EH (cell line): ENCODE measurements around the gene TACC2.
"Not testable (repeated sequence)": the region's sequence is repeated elsewhere in the genome, so short reads cannot be mapped to it uniquely, and the experiment has no call there.

Experiments
- DNase-seq: peaks from one replicate; pipeline ENCODE4 v3.0.0-alpha.2; 2015; ENCODE audit warnings: low read depth

Gene TACC2

GRCh38 chr10:122057841-122058413 is 69.0 kb downstream of the TACC2 start:
- no peak for DNase-seq

DNA sequence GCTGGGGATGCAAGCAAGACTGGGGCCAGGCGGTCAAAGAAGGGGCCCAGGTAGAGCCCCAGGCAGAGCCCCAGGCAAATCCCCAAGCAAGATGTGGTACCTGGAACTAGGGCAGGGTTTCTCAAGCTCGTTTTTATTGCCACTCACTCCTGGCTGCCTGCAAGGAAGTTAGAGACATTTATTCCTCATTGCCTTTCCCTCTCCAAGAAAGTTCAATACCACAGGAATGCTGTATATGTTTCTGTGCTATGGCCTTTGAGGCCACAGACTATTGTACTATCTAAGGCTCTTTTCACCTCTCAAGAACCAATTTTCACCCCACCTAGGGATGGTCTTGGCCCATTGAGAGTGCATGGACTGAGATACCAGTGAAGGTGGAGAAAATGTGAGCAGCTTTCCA is 71.3 kb downstream of the TACC2 start:
- peak; percentile 49 for DNase-seq

GRCh38 chr10:122062831-122063674 is 74.1 kb downstream of the TACC2 start:
- peak; percentile 80 for DNase-seq

DNA sequence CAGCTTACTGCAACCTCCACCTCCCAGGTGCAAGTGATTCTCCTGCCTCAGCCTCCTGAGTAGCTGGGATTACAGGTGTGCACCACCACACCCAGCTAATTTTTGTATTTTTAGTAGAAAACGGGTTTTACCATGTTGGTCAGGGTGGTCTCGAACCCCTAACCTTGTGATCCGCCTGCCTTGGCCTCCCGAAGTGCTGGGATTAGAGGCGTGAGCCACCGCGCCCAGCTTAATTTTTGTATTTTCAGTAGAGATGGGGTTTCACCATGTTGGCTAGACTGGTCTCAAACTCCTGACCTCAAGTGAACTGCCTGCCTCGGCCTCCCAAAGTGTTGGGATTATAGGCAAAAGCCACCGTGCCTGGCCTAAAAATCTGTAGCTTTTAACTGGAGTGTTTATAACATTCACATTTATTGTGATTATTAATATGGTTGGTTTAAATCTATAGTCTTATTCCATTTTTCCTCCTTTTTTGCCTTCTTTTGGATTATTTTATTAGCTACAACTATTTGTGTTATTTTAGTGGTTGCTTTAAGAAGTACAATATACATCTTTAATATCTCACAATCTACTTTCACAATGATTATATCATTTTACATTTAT is 77.5 kb downstream of the TACC2 start:
- DNase-seq, result not testable (repeated sequence)

- DNase-seq, result no peak
These were observed 79.9 kb downstream of the TACC2 start for GRCh38 chr10:122068844-122069243.

DNA sequence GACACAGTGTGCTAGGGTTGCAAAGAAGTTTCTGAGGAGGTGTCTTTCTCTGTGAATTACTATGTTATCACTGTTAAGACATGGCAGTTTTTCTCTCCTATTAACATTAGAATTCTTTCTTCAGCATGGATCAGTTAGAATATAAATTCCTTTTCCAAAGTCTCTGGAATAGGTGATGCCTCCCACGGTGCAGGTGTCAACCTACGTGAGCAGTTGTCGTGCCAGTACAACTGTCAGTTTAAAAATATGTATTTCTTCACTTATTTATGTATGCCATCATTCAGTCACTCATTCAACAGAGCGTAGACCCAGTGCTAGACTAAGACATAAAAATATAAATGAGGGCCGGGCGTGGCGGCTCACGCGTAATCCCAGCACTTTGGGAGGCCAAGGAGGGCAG is 83.5 kb downstream of the TACC2 start:
- no peak for DNase-seq

GRCh38 chr10:122073508-122073907 is 84.5 kb downstream of the TACC2 start:
- no peak for DNase-seq

DNA sequence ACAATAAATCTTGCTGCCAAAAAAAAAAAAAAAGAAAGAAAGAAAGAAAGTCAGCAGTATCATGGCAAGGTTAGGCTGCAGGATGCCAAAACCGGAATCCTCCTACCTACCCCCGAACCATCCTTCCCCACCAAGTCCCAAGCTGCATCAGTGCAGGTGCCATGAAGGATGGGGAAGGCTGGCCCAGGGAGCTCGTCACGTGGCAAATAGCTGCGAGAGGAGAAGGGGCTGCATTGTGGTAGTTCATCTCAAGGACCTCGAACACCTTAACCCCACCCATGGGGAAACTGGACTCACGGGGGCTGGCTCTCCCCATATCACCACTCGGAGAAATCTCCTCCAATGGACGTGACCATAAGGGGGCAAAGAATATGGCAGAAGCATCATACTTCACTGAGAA is 86.2 kb downstream of the TACC2 start:
- no peak for DNase-seq

GRCh38 chr10:122075876-122076275 is 86.9 kb downstream of the TACC2 start:
- DNase-seq, result not testable (repeated sequence)

DNA sequence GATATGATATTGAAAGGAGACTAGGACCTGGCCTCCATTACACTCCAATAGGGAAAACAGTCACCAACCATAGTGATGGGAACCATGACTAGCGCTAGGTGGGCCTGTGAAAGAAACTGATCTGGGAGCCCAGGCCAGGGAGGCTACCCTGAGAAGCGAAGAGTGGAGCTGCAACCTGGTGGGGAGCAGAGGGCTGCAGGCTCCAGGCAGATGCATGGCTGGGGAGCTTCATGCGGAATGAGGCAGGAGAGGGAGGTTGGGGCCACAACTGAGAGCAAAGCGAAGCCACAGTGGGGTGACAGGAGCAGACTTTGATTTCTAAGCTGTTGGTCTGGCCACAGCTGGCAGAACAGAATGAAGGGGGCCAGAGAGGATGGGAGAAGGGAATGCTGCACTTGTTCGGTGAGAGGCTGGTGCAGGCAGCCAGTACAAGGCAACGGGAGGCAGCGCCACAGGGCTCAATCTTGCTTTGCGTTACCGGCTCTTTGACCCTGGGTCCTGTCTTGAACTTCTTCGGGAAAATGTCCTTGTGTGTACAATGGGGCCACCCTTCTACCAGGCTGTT is 88.4 kb downstream of the TACC2 start:
- DNase-seq, result no peak

DNA sequence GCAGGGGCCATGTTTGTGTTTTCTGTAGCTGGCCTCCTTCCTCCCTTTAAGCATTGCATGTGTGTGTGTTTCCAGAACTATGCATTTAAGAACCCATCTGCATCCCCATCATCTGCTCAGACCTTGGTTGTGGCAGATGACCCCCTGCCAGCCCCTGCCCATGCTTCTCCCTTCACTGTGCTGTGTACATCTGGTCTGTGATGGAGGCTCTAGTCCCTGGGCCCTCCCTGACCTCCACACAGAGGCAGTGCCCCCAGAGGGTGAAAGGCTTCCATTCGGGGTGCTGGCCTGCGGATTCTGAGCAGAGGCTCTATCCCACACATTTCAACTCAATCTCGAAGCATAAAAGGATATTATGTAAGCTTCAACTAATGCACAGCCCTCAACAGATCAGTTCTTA is 89.4 kb downstream of the TACC2 start:
- no peak for DNase-seq

DNA sequence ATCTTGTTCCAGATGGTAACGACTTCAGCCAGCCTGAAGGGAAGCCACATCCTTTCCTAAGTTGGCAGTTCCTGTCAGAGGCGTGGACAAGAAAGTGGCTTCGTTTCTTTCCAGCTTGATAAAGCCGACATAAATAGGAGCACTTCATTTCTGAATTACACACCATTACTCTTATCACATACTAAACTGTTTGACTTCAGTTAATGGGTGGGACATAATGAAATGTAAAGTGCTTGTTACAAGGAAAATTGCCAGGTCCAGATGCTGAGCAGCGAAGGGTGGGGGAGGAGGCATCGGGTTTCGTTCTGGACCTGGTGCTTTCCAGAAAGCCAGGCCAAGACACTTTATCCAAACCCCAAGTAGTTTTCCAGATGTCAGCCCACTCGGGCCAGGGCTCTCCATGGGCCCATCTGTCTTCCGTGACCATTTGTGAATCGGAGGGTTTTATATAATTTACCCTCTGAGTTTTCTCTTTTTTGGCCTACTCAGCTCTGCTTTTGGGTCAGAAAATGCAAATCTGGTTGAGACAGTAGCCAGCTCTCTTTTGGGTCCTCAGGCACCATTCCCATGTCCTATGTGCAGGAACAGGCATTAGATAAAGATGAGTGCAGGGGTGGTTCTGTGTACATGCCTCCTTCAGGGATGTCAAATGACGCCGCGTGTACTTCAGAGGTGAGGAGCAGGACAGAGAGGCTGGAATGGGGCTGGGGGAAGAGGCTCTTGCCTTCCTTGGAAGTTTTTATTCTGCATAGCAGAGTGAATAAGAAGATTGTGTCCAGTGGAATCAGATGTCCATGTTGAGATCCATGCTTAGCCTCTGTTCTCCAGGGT is 90.2 kb downstream of the TACC2 start:
- DNase-seq, result no peak

- no peak for DNase-seq
These were observed 93.9 kb downstream of the TACC2 start for GRCh38 chr10:122082616-122083477.

GRCh38 chr10:122083478-122084025 is 94.6 kb downstream of the TACC2 start:
- no peak for DNase-seq

- DNase-seq, result no peak
These were observed 95.5 kb downstream of the TACC2 start for GRCh38 chr10:122084286-122085041.

DNA sequence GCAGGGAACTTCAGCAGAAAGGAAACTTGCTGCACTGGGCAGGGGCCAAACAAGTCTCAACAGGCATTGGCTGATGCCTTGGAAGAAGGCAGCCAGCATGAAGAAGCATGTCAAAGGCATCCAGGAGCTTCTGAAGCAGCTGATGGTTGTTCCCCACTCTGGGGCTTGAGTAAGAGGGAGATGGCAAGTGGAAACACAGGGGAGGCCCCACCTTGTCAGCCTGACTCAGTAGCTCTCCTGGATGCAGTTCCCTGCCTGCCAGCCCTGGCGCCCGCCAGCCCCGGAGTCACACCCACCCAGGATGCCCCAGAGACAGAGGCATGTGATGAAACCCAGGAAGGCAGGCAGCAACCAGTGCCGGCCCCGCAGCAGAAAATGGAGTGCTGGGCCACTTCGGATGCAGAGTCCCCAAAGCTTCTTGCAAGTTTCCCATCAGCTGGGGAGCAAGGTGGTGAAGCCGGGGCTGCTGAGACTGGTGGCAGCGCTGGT is 96.5 kb downstream of the TACC2 start:
- no peak for DNase-seq

DNA sequence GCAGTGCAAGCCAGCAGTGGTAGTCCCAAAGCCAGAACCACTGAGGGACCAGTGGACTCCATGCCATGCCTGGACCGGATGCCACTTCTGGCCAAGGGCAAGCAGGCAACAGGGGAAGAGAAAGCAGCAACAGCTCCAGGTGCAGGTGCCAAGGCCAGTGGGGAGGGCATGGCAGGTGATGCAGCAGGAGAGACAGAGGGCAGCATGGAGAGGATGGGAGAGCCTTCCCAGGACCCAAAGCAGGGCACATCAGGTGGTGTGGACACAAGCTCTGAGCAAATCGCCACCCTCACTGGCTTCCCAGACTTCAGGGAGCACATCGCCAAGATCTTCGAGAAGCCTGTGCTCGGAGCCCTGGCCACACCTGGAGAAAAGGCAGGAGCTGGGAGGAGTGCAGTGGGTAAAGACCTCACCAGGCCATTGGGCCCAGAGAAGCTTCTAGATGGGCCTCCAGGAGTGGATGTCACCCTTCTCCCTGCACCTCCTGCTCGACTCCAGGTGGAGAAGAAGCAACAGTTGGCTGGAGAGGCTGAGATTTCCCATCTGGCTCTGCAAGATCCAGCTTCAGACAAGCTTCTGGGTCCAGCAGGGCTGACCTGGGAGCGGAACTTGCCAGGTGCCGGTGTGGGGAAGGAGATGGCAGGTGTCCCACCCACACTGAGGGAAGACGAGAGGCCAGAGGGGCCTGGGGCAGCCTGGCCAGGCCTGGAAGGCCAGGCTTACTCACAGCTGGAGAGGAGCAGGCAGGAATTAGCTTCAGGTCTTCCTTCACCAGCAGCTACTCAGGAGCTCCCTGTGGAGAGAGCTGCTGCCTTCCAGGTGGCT is 97.7 kb downstream of the TACC2 start:
- no peak for DNase-seq

DNA sequence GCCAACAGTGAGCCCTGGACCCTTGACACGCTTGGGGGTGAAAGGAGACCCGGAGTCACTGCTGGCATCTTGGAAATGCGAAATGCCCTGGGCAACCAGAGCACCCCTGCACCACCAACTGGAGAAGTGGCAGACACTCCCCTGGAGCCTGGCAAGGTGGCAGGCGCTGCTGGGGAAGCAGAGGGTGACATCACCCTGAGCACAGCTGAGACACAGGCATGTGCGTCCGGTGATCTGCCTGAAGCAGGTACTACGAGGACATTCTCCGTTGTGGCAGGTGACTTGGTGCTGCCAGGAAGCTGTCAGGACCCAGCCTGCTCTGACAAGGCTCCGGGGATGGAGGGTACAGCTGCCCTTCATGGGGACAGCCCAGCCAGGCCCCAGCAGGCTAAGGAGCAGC is 98.5 kb downstream of the TACC2 start:
- no peak for DNase-seq
